OCI-LY1 (cell line): Measurements from ENCODE around the gene CLIC4.
A peak's percentile ranks its signal among the peaks of the same experiment; 100 is the strongest.

Experiments
- H2AFZ ChIP-seq: fragments of 200-600 bp; sonication (generic), shearing (Covaris generic); 2 replicates; pipeline ENCODE4 v1.6.0; 2014; ENCODE audit warnings: antibody characterized with exemption, mild to moderate bottlenecking, low read length
- H3F3A ChIP-seq: fragments of 200-600 bp; sonication (generic), shearing (Covaris generic); 2 replicates; pipeline ENCODE4 v1.6.0; 2014; ENCODE audit warnings: mild to moderate bottlenecking, antibody characterized with exemption, low read length, moderate library complexity; ENCODE audit not compliant: insufficient read depth
- H3K27ac ChIP-seq: fragments of 200-600 bp; sonication (generic); 2 replicates; pipeline ENCODE4 v1.5.1; 2014; ENCODE audit warnings: low read length, mixed run types, mild to moderate bottlenecking, low read depth; ENCODE audit not compliant: poor library complexity, severe bottlenecking
- H3K27me3 ChIP-seq: fragments of 200-600 bp; sonication (generic); 2 replicates; pipeline ENCODE4 v1.6.0; 2014; ENCODE audit warnings: antibody characterized with exemption, mild to moderate bottlenecking, low read length, moderate library complexity; ENCODE audit not compliant: insufficient read depth
- H3K36me3 ChIP-seq: fragments of 200-600 bp; sonication (generic); 2 replicates; pipeline ENCODE4 v1.6.1; 2014; ENCODE audit warnings: mild to moderate bottlenecking, antibody characterized with exemption, low read length, moderate library complexity, mixed read lengths; ENCODE audit not compliant: insufficient read depth
- H3K4me1 ChIP-seq: fragments of 200-600 bp; sonication (generic); 2 replicates; pipeline ENCODE4 v1.5.1; 2014; ENCODE audit warnings: mild to moderate bottlenecking, low read length, moderate library complexity; ENCODE audit not compliant: insufficient read depth, severe bottlenecking
- H3K4me2 ChIP-seq: fragments of 200-600 bp; sonication (generic), shearing (Covaris generic); 2 replicates; pipeline ENCODE4 v1.6.1; 2014; ENCODE audit warnings: low read length
- H3K4me3 ChIP-seq: fragments of 200-600 bp; sonication (generic); 2 replicates; pipeline ENCODE4 v1.5.1; 2014; ENCODE audit warnings: low read length, low read depth, mild to moderate bottlenecking, mixed read lengths; ENCODE audit not compliant: poor library complexity, severe bottlenecking
- H3K79me2 ChIP-seq: fragments of 200-600 bp; shearing (Covaris generic); 2 replicates; pipeline ENCODE4 v1.6.1; 2016; ENCODE audit warnings: mixed run types, low read length, mixed read lengths; ENCODE audit not compliant: insufficient read depth
- H3K9ac ChIP-seq: fragments of 200-600 bp; sonication (generic), shearing (Covaris generic); 2 replicates; pipeline ENCODE4 v1.6.1; 2014; ENCODE audit warnings: mild to moderate bottlenecking, low read length, mixed read lengths
- H3K9me2 ChIP-seq: fragments of 200-600 bp; sonication (generic), shearing (Covaris generic); 2 replicates; pipeline ENCODE4 v1.6.1; 2014; ENCODE audit warnings: low read depth, mild to moderate bottlenecking, low read length, mixed read lengths
- H3K9me3 ChIP-seq: fragments of 200-600 bp; shearing (Covaris generic); 2 replicates; pipeline ENCODE4 v1.6.1; 2014; ENCODE audit warnings: low read length, mixed read lengths
- H4K20me1 ChIP-seq: fragments of 200-600 bp; sonication (generic), shearing (Covaris generic); 2 replicates; pipeline ENCODE4 v1.6.0; 2016; ENCODE audit warnings: mild to moderate bottlenecking, low read length; ENCODE audit not compliant: insufficient read depth
- CTCF ChIP-seq: fragments of 200-600 bp; sonication (generic), shearing (Covaris generic); IDR thresholded peaks from 2 replicates; pipeline ENCODE4 v1.5.1; 2017; ENCODE audit warnings: mild to moderate bottlenecking, antibody characterized with exemption, low read length, moderate library complexity, mixed read lengths
- EZH2 ChIP-seq: fragments of 200-600 bp; sonication (generic), shearing (Covaris generic); IDR thresholded peaks from 2 replicates; pipeline ENCODE4 v1.8.0; 2017; ENCODE audit warnings: borderline replicate concordance, mixed run types, mild to moderate bottlenecking, antibody characterized with exemption, low read length, moderate library complexity, mixed read lengths

Gene CLIC4

GRCh38 chr1:24847995-24848881, 103.0 kb downstream of the CLIC4 start:
- no peak overlapping the region for H3K27ac ChIP-seq
- H3K4me2 ChIP-seq = peak overlapping the region; percentile 87
- no peaks in the 10 kb centered on the region for H3K9me3 ChIP-seq
- H3K4me3 ChIP-seq = peak overlapping the region; percentile 58
- peaks cover 15% of the 10 kb centered on the region for H3K4me1 ChIP-seq
- peak overlapping the region; percentile 51; the same call in 1 of the 2 replicates for H3K9ac ChIP-seq
- no peaks in the 10 kb centered on the region for H3K27me3 ChIP-seq
- H3K9me2 ChIP-seq = no peaks in the 10 kb centered on the region
- H4K20me1 ChIP-seq = no peaks in the 10 kb centered on the region
- H3F3A ChIP-seq = no peaks in the 10 kb centered on the region; the same call in 1 of the 2 replicates
- TF ChIP-seq CTCF (peak; percentile 89), EZH2 (no peak)
- peaks cover 2% of the 10 kb centered on the region for H3K36me3 ChIP-seq
- no peak overlapping the region for H2AFZ ChIP-seq
- H3K79me2 ChIP-seq = no peaks in the 10 kb centered on the region

DNA sequence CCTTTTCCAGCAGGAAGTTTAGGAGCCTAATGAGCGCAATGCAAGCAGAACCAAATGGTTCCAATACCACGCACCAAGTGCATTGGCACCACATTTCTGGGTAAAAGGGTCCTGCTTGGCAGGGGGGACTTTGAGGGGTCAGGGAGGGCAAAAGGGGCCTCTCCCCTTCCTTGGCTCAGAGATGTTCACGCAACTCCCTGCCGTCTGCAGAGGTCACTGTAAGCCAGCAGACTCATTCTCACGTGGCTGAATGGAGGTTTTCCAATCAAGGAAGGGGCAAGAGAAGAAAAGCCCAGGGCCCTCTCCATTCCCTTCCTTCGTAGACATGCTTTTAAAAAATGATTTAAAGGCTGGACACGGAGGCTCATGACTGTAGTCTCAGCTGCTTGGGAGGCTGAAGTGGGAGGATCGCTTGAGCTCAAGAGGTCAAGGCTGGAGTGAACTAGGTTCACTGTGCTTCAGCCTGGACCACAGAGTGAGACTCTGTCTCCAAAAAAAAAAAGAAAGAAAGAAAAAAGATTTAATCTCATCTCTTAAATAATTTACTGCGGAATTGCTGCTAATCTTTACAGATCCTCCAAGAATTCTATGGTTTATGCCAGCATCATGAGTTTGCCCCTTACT, 104.5 kb downstream of the CLIC4 start:
- peaks cover 15% of the 10 kb centered on the region for H3K4me1 ChIP-seq
- no peak overlapping the region for H3K9ac ChIP-seq
- H3K27me3 ChIP-seq = no peaks in the 10 kb centered on the region
- H3F3A ChIP-seq = no peaks in the 10 kb centered on the region
- no peaks in the 10 kb centered on the region for H4K20me1 ChIP-seq
- no peak overlapping the region for H3K27ac ChIP-seq
- H3K4me3 ChIP-seq = no peak overlapping the region
- no peaks in the 10 kb centered on the region for H3K79me2 ChIP-seq
- TF ChIP-seq CTCF = peak; percentile 47; the same call in 1 of the 2 replicates
- no peak for TF ChIP-seq EZH2
- H2AFZ ChIP-seq = no peak overlapping the region
- H3K9me2 ChIP-seq = no peaks in the 10 kb centered on the region
- no peak overlapping the region for H3K4me2 ChIP-seq
- H3K36me3 ChIP-seq = no peaks in the 10 kb centered on the region; the same call in 1 of the 2 replicates
- H3K9me3 ChIP-seq = no peaks in the 10 kb centered on the region

- Histone ChIP-seq H2AFZ (no peak overlapping the region), H3K27me3 (no peaks in the 10 kb centered on the region), H3K9me2 (no peaks in the 10 kb centered on the region), H3K36me3 (no peaks in the 10 kb centered on the region; the same call in 1 of the 2 replicates), H3K79me2 (no peaks in the 10 kb centered on the region), H3K9me3 (no peaks in the 10 kb centered on the region), H3K4me2 (no peak overlapping the region), H4K20me1 (no peaks in the 10 kb centered on the region), H3K9ac (no peak overlapping the region), H3K4me3 (no peak overlapping the region), H3K27ac (no peak overlapping the region), H3K4me1 (peaks cover 15% of the 10 kb centered on the region), H3F3A (no peaks in the 10 kb centered on the region)
- TF ChIP-seq CTCF = no peak
These were observed 105.2 kb downstream of the CLIC4 start for GRCh38 chr1:24850328-24850920.
